Loucy (cell line): ENCODE measurements around the gene ALDH1L1.

Experiments
- H2AFZ ChIP-seq: fragments of 200-600 bp; sonication (generic); 2 replicates; pipeline ENCODE4 v1.6.0; 2016; ENCODE audit warnings: antibody characterized with exemption, mild to moderate bottlenecking, low read length, moderate library complexity
- H3F3A ChIP-seq: fragments of 200-600 bp; 2 replicates; pipeline ENCODE4 v1.6.0; 2016; ENCODE audit warnings: antibody characterized with exemption, low read depth, mild to moderate bottlenecking
- H3K27me3 ChIP-seq: fragments of 200-600 bp; sonication (generic); 2 replicates; pipeline ENCODE4 v1.6.1; 2014; ENCODE audit warnings: low read length, mild to moderate bottlenecking; ENCODE audit not compliant: insufficient read depth, poor library complexity, severe bottlenecking
- H3K36me3 ChIP-seq: fragments of 200-600 bp; sonication (generic); 2 replicates; pipeline ENCODE4 v1.6.1; 2016; ENCODE audit warnings: low read length; ENCODE audit not compliant: insufficient read depth
- H3K4me1 ChIP-seq: fragments of 200-600 bp; sonication (generic); 2 replicates; pipeline ENCODE4 v1.5.1; 2014; ENCODE audit warnings: low read length, mild to moderate bottlenecking; ENCODE audit not compliant: insufficient read depth, poor library complexity, severe bottlenecking
- H3K4me2 ChIP-seq: fragments of 200-600 bp; sonication (generic); 2 replicates; pipeline ENCODE4 v1.6.0; 2014; ENCODE audit warnings: antibody characterized with exemption, low read length, low read depth, mild to moderate bottlenecking; ENCODE audit not compliant: poor library complexity, severe bottlenecking
- H3K4me3 ChIP-seq: fragments of 200-600 bp; sonication (generic); 2 replicates; pipeline ENCODE4 v1.5.1; 2014; ENCODE audit warnings: low read length, mild to moderate bottlenecking, mixed read lengths; ENCODE audit not compliant: poor library complexity, severe bottlenecking
- H3K79me2 ChIP-seq: fragments of 200-600 bp; sonication (generic); 2 replicates; pipeline ENCODE4 v1.6.1; 2014; ENCODE audit warnings: low read length; ENCODE audit not compliant: insufficient read depth
- H3K9ac ChIP-seq: fragments of 200-600 bp; sonication (generic); 2 replicates; pipeline ENCODE4 v1.6.0; 2014; ENCODE audit warnings: mild to moderate bottlenecking, low read depth, low read length, moderate library complexity; ENCODE audit not compliant: poor library complexity, severe bottlenecking
- H3K9me2 ChIP-seq: fragments of 200-600 bp; sonication (generic); replicated peaks from 2 replicates; pipeline ENCODE4 v1.6.1; 2016; ENCODE audit warnings: low read depth, low read length, mixed read lengths
- H3K9me3 ChIP-seq: fragments of 200-600 bp; sonication (generic); 2 replicates; pipeline ENCODE4 v1.6.1; 2014; ENCODE audit warnings: mild to moderate bottlenecking, antibody characterized with exemption, low read length, low read depth; ENCODE audit not compliant: insufficient read depth
- H4K20me1 ChIP-seq: fragments of 200-600 bp; sonication (generic); 2 replicates; pipeline ENCODE4 v1.6.0; 2014; ENCODE audit warnings: antibody characterized with exemption, low read length, mild to moderate bottlenecking; ENCODE audit not compliant: insufficient read depth, poor library complexity, severe bottlenecking
- EZH2phosphoT487 ChIP-seq: fragments of 200-600 bp; IDR thresholded peaks from 2 replicates; pipeline ENCODE4 v1.6.1; 2018; ENCODE audit warnings: antibody characterized with exemption, mild to moderate bottlenecking, moderate library complexity, borderline replicate concordance
- TF ChIP-seq, protein P1 (sequence below): fragments of 200-600 bp; sonication (generic); conservative IDR thresholded peaks from 2 replicates; pipeline ENCODE4 v1.5.1; 2014; ENCODE audit warnings: mild to moderate bottlenecking, antibody characterized with exemption, low read length

The ALDH1L1 gene

DNA sequence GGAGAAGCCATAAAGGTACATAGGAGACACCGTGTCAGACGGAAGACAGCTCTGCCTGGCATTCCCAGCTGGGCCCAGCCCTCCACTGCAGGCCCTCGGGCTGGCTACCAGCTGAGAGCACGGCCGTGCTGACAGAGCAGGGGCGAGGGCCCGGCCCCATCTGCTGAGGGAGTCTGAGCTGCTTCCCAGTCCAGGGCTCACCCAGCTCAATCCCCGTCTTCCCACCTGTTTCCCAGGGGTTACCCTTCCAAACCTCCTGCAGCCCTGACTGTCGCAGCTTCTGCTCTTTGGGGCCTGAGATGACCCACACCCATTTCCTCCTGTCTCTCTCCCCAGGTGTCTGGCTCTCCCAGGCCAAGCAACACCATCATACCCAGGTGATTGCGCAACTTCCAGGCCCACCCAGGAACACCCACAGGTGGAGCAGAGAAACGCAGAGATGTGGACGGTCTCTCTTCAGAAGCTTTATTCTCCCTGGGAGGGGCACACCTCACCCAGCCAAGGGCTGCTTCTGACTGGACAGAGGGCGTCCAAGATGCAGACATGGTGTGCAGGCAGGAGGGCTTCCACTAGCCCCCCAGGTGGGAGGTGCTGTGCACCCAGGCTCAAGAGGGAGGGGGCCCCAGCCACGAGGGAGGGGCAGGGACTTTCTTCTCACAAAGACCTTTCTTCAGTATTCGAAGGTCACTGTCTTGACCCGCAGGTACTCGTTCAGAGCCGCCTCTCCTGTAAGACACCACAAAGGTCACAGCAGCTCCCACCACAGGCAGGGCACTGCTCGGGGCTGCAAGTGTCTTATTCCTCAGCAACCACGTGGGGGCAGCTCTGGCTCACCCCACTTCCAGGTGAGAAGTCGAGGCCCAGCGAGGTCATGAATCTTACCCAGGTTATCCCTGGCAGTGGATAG, 77.0 kb downstream of the ALDH1L1 start:
- Histone ChIP-seq H3K9ac (no peak overlapping the region), H3K27me3 (no peaks in the 10 kb centered on the region)

DNA sequence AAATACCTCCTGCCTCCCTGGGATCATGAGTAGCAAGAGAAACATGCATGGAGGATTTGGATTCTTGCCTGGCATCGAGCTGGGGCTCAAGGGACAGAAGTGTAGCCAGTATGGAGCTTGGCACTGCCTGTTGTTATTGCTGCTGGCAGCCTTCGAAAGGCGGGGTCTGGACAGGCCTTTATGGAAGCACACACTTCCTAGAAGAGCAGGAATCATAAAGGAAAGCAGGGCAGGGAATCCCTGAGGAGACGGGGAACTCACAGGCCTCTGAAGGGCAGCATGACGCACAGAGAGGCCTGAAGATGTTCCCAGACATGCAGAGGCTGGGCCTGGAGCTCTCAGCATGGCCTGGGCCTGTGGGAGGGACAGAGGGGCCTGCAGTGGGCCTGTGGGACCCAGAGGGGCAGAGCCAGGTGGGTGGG, 77.8 kb downstream of the ALDH1L1 start:
- H4K20me1 ChIP-seq = no peaks in the 10 kb centered on the region
- H3K4me3 ChIP-seq = no peak overlapping the region
- no peak for TF ChIP-seq EZH2phosphoT487
- TF ChIP-seq, protein P1, sequence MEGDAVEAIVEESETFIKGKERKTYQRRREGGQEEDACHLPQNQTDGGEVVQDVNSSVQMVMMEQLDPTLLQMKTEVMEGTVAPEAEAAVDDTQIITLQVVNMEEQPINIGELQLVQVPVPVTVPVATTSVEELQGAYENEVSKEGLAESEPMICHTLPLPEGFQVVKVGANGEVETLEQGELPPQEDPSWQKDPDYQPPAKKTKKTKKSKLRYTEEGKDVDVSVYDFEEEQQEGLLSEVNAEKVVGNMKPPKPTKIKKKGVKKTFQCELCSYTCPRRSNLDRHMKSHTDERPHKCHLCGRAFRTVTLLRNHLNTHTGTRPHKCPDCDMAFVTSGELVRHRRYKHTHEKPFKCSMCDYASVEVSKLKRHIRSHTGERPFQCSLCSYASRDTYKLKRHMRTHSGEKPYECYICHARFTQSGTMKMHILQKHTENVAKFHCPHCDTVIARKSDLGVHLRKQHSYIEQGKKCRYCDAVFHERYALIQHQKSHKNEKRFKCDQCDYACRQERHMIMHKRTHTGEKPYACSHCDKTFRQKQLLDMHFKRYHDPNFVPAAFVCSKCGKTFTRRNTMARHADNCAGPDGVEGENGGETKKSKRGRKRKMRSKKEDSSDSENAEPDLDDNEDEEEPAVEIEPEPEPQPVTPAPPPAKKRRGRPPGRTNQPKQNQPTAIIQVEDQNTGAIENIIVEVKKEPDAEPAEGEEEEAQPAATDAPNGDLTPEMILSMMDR = no peak
- no peaks in the 10 kb centered on the region for H3K36me3 ChIP-seq
- no peaks in the 10 kb centered on the region for H3F3A ChIP-seq
- no peaks in the 10 kb centered on the region for H3K4me1 ChIP-seq
- H3K9me2 ChIP-seq = no peaks in the 10 kb centered on the region
- no peaks in the 10 kb centered on the region for H3K9me3 ChIP-seq
- no peak overlapping the region for H3K4me2 ChIP-seq
- H3K9ac ChIP-seq = no peak overlapping the region
- no peak overlapping the region for H2AFZ ChIP-seq
- no peaks in the 10 kb centered on the region for H3K27me3 ChIP-seq
- no peaks in the 10 kb centered on the region for H3K79me2 ChIP-seq

More for the DNA sequence above, 77.0 kb downstream of the ALDH1L1 start:
- H3K4me1 ChIP-seq = no peaks in the 10 kb centered on the region
- no peak overlapping the region for H3K4me3 ChIP-seq
- H3K9me3 ChIP-seq = no peaks in the 10 kb centered on the region
- H4K20me1 ChIP-seq = no peaks in the 10 kb centered on the region
- H3K79me2 ChIP-seq = no peaks in the 10 kb centered on the region
- H3K4me2 ChIP-seq = no peak overlapping the region
- no peaks in the 10 kb centered on the region for H3K9me2 ChIP-seq
- TF ChIP-seq, protein P1 = peak; percentile 30; the same call in 1 of the 2 replicates
- no peak for TF ChIP-seq EZH2phosphoT487
- no peaks in the 10 kb centered on the region for H3K36me3 ChIP-seq
- no peak overlapping the region for H2AFZ ChIP-seq
- no peaks in the 10 kb centered on the region for H3F3A ChIP-seq

DNA sequence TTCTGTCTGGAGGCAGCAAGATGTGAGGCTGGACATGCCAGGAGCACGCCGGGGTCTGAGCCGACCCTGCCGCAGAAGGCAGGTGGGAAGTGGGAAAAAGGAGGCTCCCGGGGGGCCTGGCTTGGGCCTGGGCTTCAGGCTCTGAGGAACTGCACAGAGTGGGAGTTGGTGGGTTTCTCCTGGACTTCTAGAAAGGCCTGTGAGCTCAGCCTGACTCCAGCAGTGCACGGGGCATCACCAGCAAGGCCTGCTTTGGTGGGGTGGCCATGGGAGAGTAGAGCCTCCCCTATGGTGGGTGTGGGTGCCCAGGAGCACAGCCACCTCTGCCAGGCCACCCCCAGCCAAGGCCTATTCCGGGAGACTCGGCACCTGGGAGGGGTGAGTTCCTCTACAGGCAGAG, 78.4 kb downstream of the ALDH1L1 start:
- H3K4me2 ChIP-seq = no peak overlapping the region

More for the DNA sequence above, 78.4 kb downstream of the ALDH1L1 start:
- Histone ChIP-seq H3K9me3 (no peaks in the 10 kb centered on the region; the same call in 1 of the 2 replicates), H3K27me3 (no peaks in the 10 kb centered on the region), H3K9ac (no peak overlapping the region), H3K36me3 (no peaks in the 10 kb centered on the region), H3K4me1 (no peaks in the 10 kb centered on the region), H3F3A (no peaks in the 10 kb centered on the region), H3K9me2 (no peaks in the 10 kb centered on the region), H3K79me2 (no peaks in the 10 kb centered on the region), H4K20me1 (no peaks in the 10 kb centered on the region), H2AFZ (no peak overlapping the region), H3K4me3 (no peak overlapping the region)
- TF ChIP-seq, protein P1 = no peak
- no peak for TF ChIP-seq EZH2phosphoT487
